Skeletal muscle cell (primary cell): Measurements from ENCODE around the gene INPP5J.
"Not testable (repeated sequence)": the region's sequence is repeated elsewhere in the genome, so short reads cannot be mapped to it uniquely, and the experiment has no call there.

Experiments
- DNase-seq: peaks from one replicate; pipeline ENCODE4 v3.0.0-alpha.2; 2010; ENCODE audit warnings: low read depth
- H3K4me3 ChIP-seq: 2 replicates; pipeline ENCODE4 v1.5.1; 2011; ENCODE audit warnings: low read depth, mild to moderate bottlenecking, control low read depth, low read length, moderate library complexity

Gene INPP5J

GRCh38 chr22:31099841-31100761 lies 22.7 kb upstream of the INPP5J start:
- H3K4me3 ChIP-seq, result no peak overlapping the region
- DNase-seq, result no peak

- DNase-seq, result no peak
- H3K4me3 ChIP-seq, result no peak overlapping the region
These were observed 21.8 kb upstream of the INPP5J start for GRCh38 chr22:31100762-31101525.

GRCh38 chr22:31102441-31103081 lies 20.2 kb upstream of the INPP5J start:
- H3K4me3 ChIP-seq, result no peak overlapping the region
- peak; percentile 79 for DNase-seq

- no peak for DNase-seq
- H3K4me3 ChIP-seq, result no peak overlapping the region
These were observed 19.7 kb upstream of the INPP5J start for GRCh38 chr22:31103111-31103510.

GRCh38 chr22:31103899-31104694 lies 18.7 kb upstream of the INPP5J start:
- DNase-seq, result no peak
- H3K4me3 ChIP-seq, result no peak overlapping the region

- H3K4me3 ChIP-seq, result no peak overlapping the region
- no peak for DNase-seq
These were observed 17.9 kb upstream of the INPP5J start for GRCh38 chr22:31104869-31105268.

GRCh38 chr22:31105282-31105929 lies 17.4 kb upstream of the INPP5J start:
- DNase-seq, result no peak
- H3K4me3 ChIP-seq, result no peak overlapping the region

- peak overlapping the region; percentile 89 for H3K4me3 ChIP-seq
- no peak for DNase-seq
These were observed 16.7 kb upstream of the INPP5J start for GRCh38 chr22:31106001-31106571.

- peak overlapping the region; percentile 89 for H3K4me3 ChIP-seq
- DNase-seq, result no peak
These were observed 16.0 kb upstream of the INPP5J start for GRCh38 chr22:31106731-31107177.

GRCh38 chr22:31107178-31107893 lies 15.4 kb upstream of the INPP5J start, which contains the start of gene SELENOM:
SELENOM (minus strand) TSS chr22:31107568; CDS start chr22:31107505, 63 bp downstream.
- H3K4me3 ChIP-seq, result peak within 1 kb of the TSS; percentile 89
- DNase-seq, result peak; percentile 94

- peak overlapping the region; percentile 43 for H3K4me3 ChIP-seq
- DNase-seq, result no peak
These were observed 14.9 kb upstream of the INPP5J start for GRCh38 chr22:31107894-31108218.

GRCh38 chr22:31112547-31113091 lies 10.1 kb upstream of the INPP5J start:
- DNase-seq, H3K4me3 ChIP-seq: not testable (repeated sequence)

- H3K4me3 ChIP-seq, result no peak overlapping the region
- DNase-seq, result no peak
These were observed 4.5 kb upstream of the INPP5J start for GRCh38 chr22:31118046-31118820.

GRCh38 chr22:31119026-31119717 lies 3.6 kb upstream of the INPP5J start:
- no peak overlapping the region for H3K4me3 ChIP-seq
- no peak for DNase-seq

- H3K4me3 ChIP-seq, result no peak overlapping the region
- no peak for DNase-seq
These were observed 2.5 kb upstream of the INPP5J start for GRCh38 chr22:31120230-31120629.

- H3K4me3 ChIP-seq, result no peak overlapping the region
These were observed 2.1 kb upstream of the INPP5J start for GRCh38 chr22:31120642-31121041.

More at GRCh38 chr22:31120642-31121041, 2.1 kb upstream of the INPP5J start:
- no peak for DNase-seq
